ENCODE data around the gene TMEM174. TPM values are rescaled to one million over a fixed set of nuclear protein-coding genes. Genes with fewer than 3 reads are reported as not detected.

Gene TMEM174
- total RNA-seq, 1 donor from 2014 or later, result not detected

DNA sequence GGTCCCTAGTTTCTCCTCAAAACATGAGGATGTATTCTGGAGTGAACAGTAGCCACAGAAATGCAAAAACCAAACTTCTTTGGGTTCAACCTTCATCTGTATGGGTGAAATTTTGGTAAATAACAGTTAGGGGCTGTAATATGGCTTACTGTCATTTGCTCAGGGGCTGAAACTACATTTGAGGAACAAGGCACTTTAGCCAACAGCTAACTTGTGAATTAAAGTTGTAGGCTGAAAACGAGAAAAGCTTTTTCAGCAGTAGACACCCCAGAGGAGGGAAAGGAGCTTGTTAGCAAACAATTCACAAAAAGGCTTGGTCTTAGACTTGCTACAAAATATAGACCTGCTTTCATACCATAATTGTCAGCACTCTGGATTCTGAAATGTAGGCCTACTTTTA is 46.0 kb upstream of the TMEM174 start:
- H3K27ac ChIP-seq (ENCODE audit: low read depth, low read length), result no peak overlapping the region
- Mint-ChIP-seq H3K4me1 (ENCODE audit: low read depth, unreplicated experiment) (peaks cover 3% of the 10 kb centered on the region), H3K4me3 (ENCODE audit: unreplicated experiment) (no peak overlapping the region), H3K9me3 (ENCODE audit: unreplicated experiment) (no peaks in the 10 kb centered on the region), H3K36me3 (ENCODE audit: low read depth, unreplicated experiment) (peaks cover 7% of the 10 kb centered on the region), H3K27me3 (ENCODE audit: low read depth, unreplicated experiment) (peaks cover 58% of the 10 kb centered on the region), H3K27ac (ENCODE audit: unreplicated experiment) (no peak overlapping the region)
- no peak for FAIRE-seq
- H3K9me3 ChIP-seq (ENCODE audit: insufficient read depth, low read depth, low read length), result no peaks in the 10 kb centered on the region
- no peak overlapping the region for H3K4me3 ChIP-seq (ENCODE audit: insufficient read depth, low read depth, low read length)
- no peaks in the 10 kb centered on the region for H3K4me1 ChIP-seq (ENCODE audit: insufficient read depth, low read length)
- H3K27me3 ChIP-seq (ENCODE audit: insufficient read depth, low read length), result peaks cover 6% of the 10 kb centered on the region
- no peak overlapping the region for H3K9ac ChIP-seq (ENCODE audit: low read length)
- DNase-seq (ENCODE audit: low read depth), result no peak
- no peak overlapping the region for H3K4me2 ChIP-seq (ENCODE audit: low read length)
- H2AFZ ChIP-seq (ENCODE audit: low read depth, low read length), result no peak overlapping the region
- no peaks in the 10 kb centered on the region for H3K36me3 ChIP-seq (ENCODE audit: insufficient read depth, low read length)
- TF ChIP-seq EZH2 (IDR thresholded peaks at IDR 0.05; ENCODE audit: insufficient read depth, low read length), result no peak
- TF ChIP-seq, protein P1, sequence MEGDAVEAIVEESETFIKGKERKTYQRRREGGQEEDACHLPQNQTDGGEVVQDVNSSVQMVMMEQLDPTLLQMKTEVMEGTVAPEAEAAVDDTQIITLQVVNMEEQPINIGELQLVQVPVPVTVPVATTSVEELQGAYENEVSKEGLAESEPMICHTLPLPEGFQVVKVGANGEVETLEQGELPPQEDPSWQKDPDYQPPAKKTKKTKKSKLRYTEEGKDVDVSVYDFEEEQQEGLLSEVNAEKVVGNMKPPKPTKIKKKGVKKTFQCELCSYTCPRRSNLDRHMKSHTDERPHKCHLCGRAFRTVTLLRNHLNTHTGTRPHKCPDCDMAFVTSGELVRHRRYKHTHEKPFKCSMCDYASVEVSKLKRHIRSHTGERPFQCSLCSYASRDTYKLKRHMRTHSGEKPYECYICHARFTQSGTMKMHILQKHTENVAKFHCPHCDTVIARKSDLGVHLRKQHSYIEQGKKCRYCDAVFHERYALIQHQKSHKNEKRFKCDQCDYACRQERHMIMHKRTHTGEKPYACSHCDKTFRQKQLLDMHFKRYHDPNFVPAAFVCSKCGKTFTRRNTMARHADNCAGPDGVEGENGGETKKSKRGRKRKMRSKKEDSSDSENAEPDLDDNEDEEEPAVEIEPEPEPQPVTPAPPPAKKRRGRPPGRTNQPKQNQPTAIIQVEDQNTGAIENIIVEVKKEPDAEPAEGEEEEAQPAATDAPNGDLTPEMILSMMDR (IDR thresholded peaks at IDR 0.05; ENCODE audit: insufficient read depth, low read depth, low read length), result no peak
- no peaks in the 10 kb centered on the region for H3K79me2 ChIP-seq (ENCODE audit: insufficient read depth, low read length)
- H4K20me1 ChIP-seq (ENCODE audit: insufficient read depth, low read length), result no peaks in the 10 kb centered on the region

DNA sequence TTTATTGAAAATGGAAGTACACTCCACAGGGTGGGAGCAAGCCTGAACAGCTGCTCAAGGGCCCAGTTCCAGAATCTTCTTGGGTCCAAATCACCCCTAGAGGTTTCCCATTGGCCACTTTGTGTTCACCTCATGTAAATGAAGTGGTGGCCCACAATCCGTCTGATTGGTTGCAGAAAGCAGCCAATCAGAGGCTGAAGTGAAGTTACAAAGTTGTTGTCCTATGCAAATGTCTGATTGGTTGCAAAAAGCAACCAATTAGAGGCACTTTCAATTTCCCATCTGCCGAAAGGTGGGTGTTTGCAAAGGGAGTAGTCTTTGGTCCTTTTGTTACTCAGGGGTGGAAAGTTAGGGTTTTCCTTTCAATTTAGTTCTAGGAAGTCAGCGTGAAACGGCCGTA is 43.9 kb upstream of the TMEM174 start:
- Mint-ChIP-seq H3K9me3 (ENCODE audit: unreplicated experiment) (no peaks in the 10 kb centered on the region), H3K27me3 (ENCODE audit: low read depth, unreplicated experiment) (peaks cover 49% of the 10 kb centered on the region), H3K27ac (ENCODE audit: unreplicated experiment) (no peak overlapping the region), H3K4me1 (ENCODE audit: low read depth, unreplicated experiment) (no peaks in the 10 kb centered on the region), H3K36me3 (ENCODE audit: low read depth, unreplicated experiment) (peaks cover 2% of the 10 kb centered on the region), H3K4me3 (ENCODE audit: unreplicated experiment) (no peak overlapping the region)
- no peak for DNase-seq (ENCODE audit: low read depth)
- Histone ChIP-seq H3K4me1 (ENCODE audit: insufficient read depth, low read length) (no peaks in the 10 kb centered on the region), H3K9ac (ENCODE audit: low read length) (no peak overlapping the region), H3K79me2 (ENCODE audit: insufficient read depth, low read length) (no peaks in the 10 kb centered on the region), H3K27me3 (ENCODE audit: insufficient read depth, low read length) (peaks cover 4% of the 10 kb centered on the region), H3K4me2 (ENCODE audit: low read length) (no peak overlapping the region), H3K27ac (ENCODE audit: low read depth, low read length) (no peak overlapping the region), H3K9me3 (ENCODE audit: insufficient read depth, low read depth, low read length) (no peaks in the 10 kb centered on the region), H4K20me1 (ENCODE audit: insufficient read depth, low read length) (no peaks in the 10 kb centered on the region), H3K4me3 (ENCODE audit: insufficient read depth, low read depth, low read length) (no peak overlapping the region), H2AFZ (ENCODE audit: low read depth, low read length) (no peak overlapping the region), H3K36me3 (ENCODE audit: insufficient read depth, low read length) (no peaks in the 10 kb centered on the region)
- TF ChIP-seq, protein P1 (IDR thresholded peaks at IDR 0.05; ENCODE audit: insufficient read depth, low read depth, low read length), result no peak
- no peak for TF ChIP-seq EZH2 (IDR thresholded peaks at IDR 0.05; ENCODE audit: insufficient read depth, low read length)
- no peak for FAIRE-seq

DNA sequence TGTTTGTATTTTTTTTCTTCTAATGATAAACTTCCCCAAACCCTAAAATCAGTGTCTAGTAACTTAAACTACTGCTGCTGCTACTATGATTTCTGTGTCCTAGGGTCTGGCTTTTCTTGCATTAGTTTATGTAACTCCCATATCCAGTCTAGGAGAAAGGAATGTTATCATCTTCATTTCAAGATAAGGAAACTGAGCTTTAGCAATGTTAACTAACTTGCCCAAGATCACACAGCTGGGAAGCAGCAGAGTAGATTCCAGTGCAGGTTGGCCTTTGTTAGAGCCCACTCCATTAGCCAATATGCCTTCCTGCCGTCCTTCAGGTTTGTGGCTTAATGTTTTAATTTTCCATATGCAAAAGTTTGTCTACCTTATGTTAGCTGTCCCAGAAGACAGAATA is 42.2 kb upstream of the TMEM174 start:
- Mint-ChIP-seq H3K27ac (ENCODE audit: unreplicated experiment) (no peak overlapping the region), H3K27me3 (ENCODE audit: low read depth, unreplicated experiment) (peaks cover 47% of the 10 kb centered on the region), H3K36me3 (ENCODE audit: low read depth, unreplicated experiment) (no peaks in the 10 kb centered on the region), H3K9me3 (ENCODE audit: unreplicated experiment) (no peaks in the 10 kb centered on the region), H3K4me3 (ENCODE audit: unreplicated experiment) (no peak overlapping the region), H3K4me1 (ENCODE audit: low read depth, unreplicated experiment) (peaks cover 4% of the 10 kb centered on the region)
- no peak overlapping the region for H3K9ac ChIP-seq (ENCODE audit: low read length)
- H4K20me1 ChIP-seq (ENCODE audit: insufficient read depth, low read length), result no peaks in the 10 kb centered on the region
- H3K4me3 ChIP-seq (ENCODE audit: insufficient read depth, low read depth, low read length), result no peak overlapping the region
- no peaks in the 10 kb centered on the region for H3K36me3 ChIP-seq (ENCODE audit: insufficient read depth, low read length)
- H3K79me2 ChIP-seq (ENCODE audit: insufficient read depth, low read length), result no peaks in the 10 kb centered on the region
- DNase-seq (ENCODE audit: low read depth) (no peak), FAIRE-seq (no peak)
- H3K4me1 ChIP-seq (ENCODE audit: insufficient read depth, low read length), result peaks cover 4% of the 10 kb centered on the region
- no peak overlapping the region for H3K27ac ChIP-seq (ENCODE audit: low read depth, low read length)
- no peak for TF ChIP-seq EZH2 (IDR thresholded peaks at IDR 0.05; ENCODE audit: insufficient read depth, low read length)
- TF ChIP-seq, protein P1 (IDR thresholded peaks at IDR 0.05; ENCODE audit: insufficient read depth, low read depth, low read length), result no peak
- H3K27me3 ChIP-seq (ENCODE audit: insufficient read depth, low read length), result no peaks in the 10 kb centered on the region
- no peak overlapping the region for H3K4me2 ChIP-seq (ENCODE audit: low read length)
- H2AFZ ChIP-seq (ENCODE audit: low read depth, low read length), result no peak overlapping the region
- no peaks in the 10 kb centered on the region for H3K9me3 ChIP-seq (ENCODE audit: insufficient read depth, low read depth, low read length)

All from astrocyte (in vitro differentiated cells and primary cell).